HepG2 (cell line): ENCODE measurements around the gene RAD9A. TPM values are rescaled to one million over a fixed set of nuclear protein-coding genes. Genes with fewer than 3 reads are reported as not detected.

ENCODE experiments used
- ATAC-seq: fragments of 200-7000 bp; cut with Tn5 transposase; 3 replicates; pipeline ENCODE4 v1.9.1; 2020; ENCODE audit warnings: mild to moderate bottlenecking, moderate library complexity
- BruUV-seq: library from RNA; stranded (reverse); fragments of 400-500 nt; replicated peaks from 2 replicates; lab custom pipeline; 2021; lab: Mats Ljungman, UMichigan
- CTCF ChIA-PET: fragments of 300-600 bp; formaldehyde crosslinking; extraction: SDS; loops from one replicate; lab custom pipeline; 2021; ENCODE audit warnings: low total read pairs, inconsistent platforms, low intra/inter-chr PET ratio; lab: Yijun Ruan, JAX
- POLR2A ChIA-PET: fragments of 350-600 bp; sonication (Branson Sonifier 250); formaldehyde crosslinking; loops from one replicate; lab custom pipeline; 2020; ENCODE audit warnings: antibody characterized with exemption, inconsistent platforms; lab: Yijun Ruan, JAX
- DNase-seq: peaks from one replicate; pipeline ENCODE4 v3.0.0-alpha.2; 2015; ENCODE audit warnings: low spot score
- FAIRE-seq: peaks from 3 replicates; lab custom pipeline; 2011; peaks lifted over from hg19 to GRCh38; lab: Jason Lieb, UNC
- H2AFZ ChIP-seq: one replicate; pipeline ENCODE4 v1.6.1; 2011; ENCODE audit warnings: low read length, inconsistent platforms
- H3K27ac ChIP-seq: fragments of 300-600 bp; 3 replicates; pipeline ENCODE4 v1.8.0; 2011; ENCODE audit warnings: mixed run types, mild to moderate bottlenecking, mixed read lengths, low read length, inconsistent platforms; ENCODE audit not compliant: insufficient read depth; ENCODE audit errors: extremely low read length
- H3K27me3 ChIP-seq, 2 experiments: fragments of 200-600 bp in 1 of 2; 2 replicates in 1 of 2; 3 replicates in 1 of 2; pipeline versions ENCODE4 v1.6.0 to v1.8.0; 2011; ENCODE audit warnings: low read length in 2 of 2, mild to moderate bottlenecking in 2 of 2, moderate library complexity in 2 of 2, inconsistent platforms in 1 of 2; ENCODE audit not compliant: insufficient read depth in 2 of 2, control insufficient read depth in 1 of 2
- H3K36me3 ChIP-seq, 2 experiments: fragments of 200-600 bp in 1 of 2; replicated peaks in 1 of 2; 2 replicates in 1 of 2; 3 replicates in 1 of 2; pipeline versions ENCODE4 v1.5.1 to v1.8.0; 2011; ENCODE audit warnings: low read length in 2 of 2, inconsistent platforms in 1 of 2; ENCODE audit not compliant: insufficient read depth in 2 of 2, control insufficient read depth in 1 of 2
- H3K4me1 ChIP-seq: 2 replicates; pipeline ENCODE4 v1.5.1; 2012; ENCODE audit warnings: low read length, inconsistent platforms; ENCODE audit not compliant: insufficient read depth
- H3K4me2 ChIP-seq: 2 replicates; pipeline ENCODE4 v1.6.0; 2011; ENCODE audit warnings: low read depth, low read length, inconsistent platforms
- H3K4me3 ChIP-seq, 3 experiments: fragments of 200-600 bp in 1 of 3; sonication (generic), shearing (Covaris generic) in 1 of 3; replicated peaks in 1 of 3; 2 replicates each; pipeline ENCODE4 v1.5.1; 2011 to 2016; ENCODE audit warnings: low read length in 3 of 3, inconsistent platforms in 2 of 3, low read depth in 2 of 3, mild to moderate bottlenecking in 2 of 3, control low read depth in 1 of 3, mixed read lengths in 1 of 3; ENCODE audit not compliant: insufficient read depth in 1 of 3
- H3K79me2 ChIP-seq: one replicate; pipeline ENCODE4 v1.6.1; 2011; ENCODE audit warnings: low read length, inconsistent platforms; ENCODE audit not compliant: insufficient read depth
- H3K9ac ChIP-seq: 2 replicates; pipeline ENCODE4 v1.6.0; 2011; ENCODE audit warnings: mild to moderate bottlenecking, low read depth, low read length, inconsistent platforms; ENCODE audit not compliant: insufficient read depth
- H3K9me3 ChIP-seq: 2 replicates; pipeline ENCODE4 v1.5.1; 2012; ENCODE audit warnings: mild to moderate bottlenecking, low read length
- H4K20me1 ChIP-seq: 2 replicates; pipeline ENCODE4 v1.6.0; 2011; ENCODE audit warnings: inconsistent platforms, mild to moderate bottlenecking, low read length, moderate library complexity; ENCODE audit not compliant: insufficient read depth
- ARID4A ChIP-seq: sonication (generic); formaldehyde crosslinking; IDR thresholded peaks from 2 replicates; pipeline ENCODE4 v1.5.0; 2020; ENCODE audit warnings: mild to moderate bottlenecking, missing genetic modification reagents, borderline replicate concordance
- PAX8 ChIP-seq: sonication (generic); formaldehyde crosslinking; IDR thresholded peaks from 2 replicates; pipeline ENCODE4 v1.8.0; 2022; ENCODE audit warnings: mild to moderate bottlenecking, missing genetic modification reagents, borderline replicate concordance
- POLR2A ChIP-seq, 2 experiments: IDR thresholded peaks; 2 replicates each; pipeline ENCODE4 v1.6.1; 2011; ENCODE audit warnings: low read depth in 2 of 2, low read length in 2 of 2, mild to moderate bottlenecking in 1 of 2, moderate library complexity in 1 of 2; ENCODE audit not compliant: insufficient read depth in 1 of 2
- RBM22 ChIP-seq: fragments of 200-400 bp; formaldehyde crosslinking; optimal IDR thresholded peaks from 2 replicates; pipeline ENCODE3; 2017; ENCODE audit warnings: mild to moderate bottlenecking, low read length, moderate library complexity
- SALL1 ChIP-seq: sonication (generic); formaldehyde crosslinking; IDR thresholded peaks from 2 replicates; pipeline ENCODE4 v1.8.0; 2022; ENCODE audit warnings: mild to moderate bottlenecking, missing genetic modification reagents
- WGBS: methylation state at CpG from one replicate; pipeline ENCODE4 v1.1.6; 2017; ENCODE audit warnings: low lambda C conversion rate; 5-methylcytosine and 5-hydroxymethylcytosine counted together
- in situ Hi-C: cut with HindIII; loops from 2 replicates; pipeline ENCODE4 v1.10.0; 2017; ENCODE audit warnings: low pct_unique_long_range_greater_than_20kb; ENCODE audit not compliant: extremely low pct_ligation_motif_present
- intact Hi-C: fragments of 100-400 bp; cut with micrococcal nuclease; formaldehyde crosslinking; loops from one replicate; pipeline ENCODE4 v1.10.0; 2022; ENCODE audit not compliant: unreplicated experiment
- polyA plus RNA-seq, 8 experiments: library from polyadenylated mRNA; depleted of rRNA in 3 of 8; stranded (reverse) in 7 of 8; unstranded in 1 of 8; fragments of >200 nt; fragmentation: Illumina TruSeq in 4 of 8; extraction: Trizol in 4 of 8; gene quantifications; 2 replicates each; pipeline versions ENCODE4 v1.2.1 to v1.2.3, GENCODE V29; 2011 to 2016; ENCODE audit warnings: low read depth in 4 of 8, missing spikeins in 1 of 8, mixed read lengths in 1 of 8; ENCODE audit not compliant: insufficient read depth in 1 of 8
- total RNA-seq, 5 experiments: library from RNA; depleted of rRNA; stranded (reverse); fragments of >200 nt; fragmentation: Illumina TruSeq; extraction: Trizol; gene quantifications; 2 replicates each; pipeline ENCODE4 v1.2.3, GENCODE V29; 2016; ENCODE audit warnings: low read depth in 1 of 5

RAD9A gene
- total and polyA plus RNA-seq, 2 of the 13 experiments (the other 11 are each of a cell fraction or from before 2014, with no cell fraction given): 10.1 to 15.7 TPM

DNA sequence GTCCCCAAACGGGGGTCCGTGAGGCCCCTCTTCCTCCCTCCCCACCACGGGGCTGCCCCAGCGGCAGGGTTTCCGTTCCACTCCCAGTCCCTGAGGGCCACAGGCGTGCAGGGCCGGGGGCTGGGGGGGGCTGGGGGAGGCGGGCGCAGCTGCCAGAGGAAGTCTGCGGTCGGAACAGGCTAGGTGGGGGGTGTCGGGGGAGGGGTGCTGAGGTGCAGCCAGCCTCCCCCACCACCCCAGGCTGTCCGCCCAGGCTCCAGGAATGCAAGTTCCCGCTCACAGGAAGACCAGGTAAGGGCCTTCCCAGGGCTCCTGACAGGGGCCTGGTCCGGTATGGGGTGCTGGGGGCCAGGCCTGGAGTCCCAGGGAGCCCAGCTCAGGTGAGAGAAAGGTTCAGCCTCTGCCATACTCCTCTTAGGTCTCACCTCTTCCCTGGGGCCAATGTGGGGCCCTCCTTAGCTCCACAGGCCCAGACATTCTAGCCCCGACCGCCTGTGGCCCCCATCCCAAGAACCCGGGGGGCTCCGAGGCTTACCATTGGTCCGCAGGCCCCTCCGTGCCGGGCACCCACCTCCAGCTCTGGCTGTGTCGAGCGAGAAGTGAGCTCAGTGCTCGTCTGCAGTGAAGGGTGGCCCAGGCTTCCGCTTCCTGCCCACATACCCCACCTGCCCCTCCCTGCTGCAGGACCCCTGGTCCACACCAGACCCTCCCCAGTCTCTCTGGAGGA lies 45.5 kb downstream of the RAD9A start, which contains the start of gene PTPRCAP:
Gene PTPRCAP (minus strand): TSS at position 601 of the 727 bp plus-strand sequence. CDS start 63 bp downstream, at position 538.
- H3K9me3 ChIP-seq: no peaks in the 10 kb centered on the region
- H3K9ac ChIP-seq: no peak within 1 kb of the TSS
- H3K27me3 ChIP-seq: no peaks in the 10 kb centered on the region
- intact Hi-C loops (no loop called here), in situ Hi-C loops (no loop called here)
- no TSS peak for BruUV-seq
- peaks cover 3% of the 10 kb centered on the region for H3K4me1 ChIP-seq
- TF ChIP-seq POLR2A (IDR thresholded peaks at IDR 0.05; ENCODE audit: insufficient read depth in 1 of 2, low read depth in 2 of 2, low read length in 2 of 2): 0 out of 4 replicates have a peak, but pooled peaks of 1 of the 2 experiments have one; percentile 9
- no peak for TF ChIP-seq PAX8 (CRISPR knock-in tag)
- TF ChIP-seq RBM22: peak; percentile 29
- ChIA-PET CTCF (no interaction called here), POLR2A (interaction anchor here (1.4 to 1.6 kb wide), 2 partner anchors 9 to 31 kb away, joined by 3 to 4 read pairs; partner anchors contain the start of gene RPS6KB2)
- no peak within 1 kb of the TSS for H3K4me2 ChIP-seq
- H2AFZ ChIP-seq: no peak within 1 kb of the TSS
- peaks cover 15 to 25% of the 10 kb centered on the region in 2 experiments; a peak in 4 of 5 replicates for H3K36me3 ChIP-seq
- FAIRE-seq (no peak), ATAC-seq (no peak), DNase-seq (no peak)
- no peak within 1 kb of the TSS for H3K27ac ChIP-seq
- WGBS: 92% methylated on average over 9 of the region's 26 CpGs
- H4K20me1 ChIP-seq: no peaks in the 10 kb centered on the region
- H3K79me2 ChIP-seq: no peaks in the 10 kb centered on the region
- no peak within 1 kb of the TSS for H3K4me3 ChIP-seq

DNA sequence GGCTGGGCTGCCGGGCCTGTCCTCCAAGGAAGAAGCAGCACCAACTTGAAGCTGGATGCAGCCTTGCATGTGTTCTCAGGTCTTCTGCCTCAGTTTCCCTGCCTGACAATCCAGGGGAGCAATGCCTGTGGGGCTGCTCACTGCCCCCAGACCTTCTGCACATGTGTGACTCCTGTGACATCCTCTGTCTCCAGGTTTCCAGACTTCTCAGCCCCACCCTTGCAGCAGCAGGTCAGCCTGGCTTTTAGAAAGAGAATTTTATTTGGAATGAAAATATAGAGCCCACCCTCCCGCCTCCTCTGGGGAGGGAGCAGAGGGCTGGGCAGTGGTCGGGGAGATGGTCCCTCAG lies 46.0 kb downstream of the RAD9A start:
- intact Hi-C loops: no loop called here
- in situ Hi-C loops: no loop called here
- no peak overlapping the region for H3K27ac ChIP-seq
- BruUV-seq: no TSS peak
- no peak overlapping the region for H3K9ac ChIP-seq
- DNase-seq (no peak), ATAC-seq (no peak), FAIRE-seq (no peak)
- no peak overlapping the region for H2AFZ ChIP-seq
- no peaks in the 10 kb centered on the region for H3K27me3 ChIP-seq
- ChIA-PET POLR2A (interaction anchor here (1.1 to 1.6 kb wide), 3 partner anchors 9 to 31 kb away, joined by 3 to 5 read pairs (median 4); partner anchors contain the start of gene RPS6KB2), CTCF (no interaction called here)
- H3K79me2 ChIP-seq: peaks cover under 1% of the 10 kb centered on the region
- H3K4me1 ChIP-seq: peaks cover 8% of the 10 kb centered on the region
- H3K4me3 ChIP-seq: no peak overlapping the region
- TF ChIP-seq SALL1 (CRISPR knock-in tag) (0 out of 2 replicates have a peak, but pooled peaks have one; percentile 12), ARID4A (CRISPR knock-in tag) (no peak)
- H3K9me3 ChIP-seq: no peaks in the 10 kb centered on the region
- no peak overlapping the region for H3K4me2 ChIP-seq
- peaks cover 11 to 20% of the 10 kb centered on the region in 2 experiments; a peak in 4 of 5 replicates for H3K36me3 ChIP-seq
- H4K20me1 ChIP-seq: no peaks in the 10 kb centered on the region
- 83% methylated on average over 3 of the region's 3 CpGs for WGBS
